HT-29 (cell line): ENCODE data around the gene FAF2. TPM values are rescaled to one million over a fixed set of nuclear protein-coding genes. Genes with fewer than 3 reads are reported as not detected.
A peak's percentile ranks its signal among the peaks of the same experiment; 100 is the strongest.

Source experiments
- DNase-seq: peaks from one replicate; pipeline ENCODE4 v3.0.0-alpha.2; 2015; ENCODE audit warnings: low spot score
- total RNA-seq: library from RNA; depleted of rRNA; stranded (reverse); fragments of >200 nt; shearing (Covaris generic); gene quantifications from 2 replicates; pipeline ENCODE4 v1.2.3, GENCODE V29; 2014

FAF2 gene
- total RNA-seq, 1 experiment from 2014 or later, result 28.7 TPM

DNA sequence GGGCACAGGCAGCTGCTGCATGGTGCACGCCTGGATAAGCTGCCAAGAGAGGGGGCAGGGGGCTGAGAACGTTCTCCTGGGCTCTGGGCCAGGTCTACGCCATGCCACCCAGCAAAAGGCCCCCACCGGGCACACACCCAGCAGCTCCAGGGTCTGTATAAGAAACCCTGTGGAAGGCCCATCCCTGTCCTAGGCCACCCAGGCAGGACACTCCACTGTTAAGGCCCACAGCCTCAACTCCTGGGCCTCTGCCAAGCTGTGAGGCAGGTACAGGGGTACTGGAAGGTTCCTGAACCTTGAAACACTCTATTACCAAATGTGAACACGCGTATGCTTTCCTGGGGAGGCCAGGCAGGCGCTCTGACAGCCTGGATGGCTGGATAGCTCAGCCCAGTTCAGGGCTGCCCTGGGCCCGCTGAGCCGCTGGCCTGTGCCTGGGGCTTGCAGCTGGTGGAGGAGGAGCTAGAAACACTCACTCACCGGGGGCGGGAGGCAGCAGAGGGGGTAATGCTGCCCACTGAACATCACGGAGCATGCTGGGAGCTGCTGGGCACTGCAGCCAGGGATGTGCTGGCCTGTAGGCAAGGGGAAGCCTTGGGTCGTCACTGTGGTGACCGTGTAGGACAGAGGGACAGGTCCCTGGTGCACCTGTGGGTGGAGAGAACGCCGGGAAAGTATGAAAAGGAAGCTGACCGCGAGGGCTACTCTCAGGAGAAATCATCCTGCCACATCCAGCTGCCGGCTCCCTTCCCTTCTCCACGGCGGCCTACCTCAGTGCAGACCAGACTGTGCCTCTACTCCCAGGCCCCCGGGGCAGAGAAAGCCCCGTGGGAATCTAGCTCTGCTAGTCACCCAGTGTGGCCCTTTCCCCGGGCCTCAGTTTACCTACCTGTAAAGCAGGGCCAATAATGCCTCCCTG is 83.1 kb downstream of the FAF2 start:
- DNase-seq, result no peak

DNA sequence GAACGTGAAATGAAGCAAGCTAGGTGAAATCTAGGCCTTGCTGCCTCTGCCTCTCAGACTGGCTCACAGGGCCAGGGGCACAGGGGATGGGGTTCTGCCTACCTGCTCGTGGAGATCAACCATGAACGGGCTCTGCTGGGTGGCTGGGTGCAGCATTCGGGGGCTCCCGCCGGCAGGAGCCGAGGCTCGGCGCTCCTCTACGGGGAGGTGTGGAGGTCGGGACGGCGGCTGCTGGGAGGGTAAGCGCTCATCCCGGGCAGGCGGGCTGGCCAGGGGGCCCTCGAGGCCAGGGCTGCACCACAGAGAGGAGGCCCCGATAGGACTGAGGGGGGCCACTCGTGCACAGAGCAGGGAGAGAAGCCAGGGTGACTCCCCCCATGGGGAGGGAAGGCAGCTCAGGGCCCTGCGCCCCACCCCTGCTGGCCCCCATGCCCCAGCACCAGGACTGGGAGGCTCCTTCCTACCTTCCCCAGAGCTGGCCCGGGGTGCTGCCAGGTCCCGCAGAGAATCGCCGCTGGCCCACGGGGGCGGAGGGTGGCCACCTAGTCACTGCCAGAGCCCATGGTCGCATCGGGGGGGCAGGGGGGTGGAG is 83.8 kb downstream of the FAF2 start:
- no peak for DNase-seq

DNA sequence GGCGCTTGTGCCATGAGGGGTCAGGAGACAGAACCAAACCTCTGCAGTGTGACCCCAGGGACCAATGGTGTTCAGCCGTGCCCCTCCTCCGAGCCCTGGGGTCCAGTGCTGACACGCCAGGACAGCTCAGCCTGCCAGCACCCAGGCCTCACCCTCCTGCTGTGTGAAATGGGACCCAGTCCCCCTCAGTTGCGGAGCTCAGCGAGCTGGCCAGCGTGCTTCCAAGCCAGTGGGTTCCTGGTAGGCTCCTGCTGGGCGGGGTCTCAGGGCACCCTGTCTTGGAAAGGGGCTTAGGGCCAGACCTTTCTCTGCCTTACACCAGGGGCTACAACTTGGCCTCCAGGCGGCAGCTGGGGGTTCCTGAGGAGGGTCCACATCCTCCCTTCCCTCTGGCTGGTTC is 84.6 kb downstream of the FAF2 start:
- no peak for DNase-seq

DNA sequence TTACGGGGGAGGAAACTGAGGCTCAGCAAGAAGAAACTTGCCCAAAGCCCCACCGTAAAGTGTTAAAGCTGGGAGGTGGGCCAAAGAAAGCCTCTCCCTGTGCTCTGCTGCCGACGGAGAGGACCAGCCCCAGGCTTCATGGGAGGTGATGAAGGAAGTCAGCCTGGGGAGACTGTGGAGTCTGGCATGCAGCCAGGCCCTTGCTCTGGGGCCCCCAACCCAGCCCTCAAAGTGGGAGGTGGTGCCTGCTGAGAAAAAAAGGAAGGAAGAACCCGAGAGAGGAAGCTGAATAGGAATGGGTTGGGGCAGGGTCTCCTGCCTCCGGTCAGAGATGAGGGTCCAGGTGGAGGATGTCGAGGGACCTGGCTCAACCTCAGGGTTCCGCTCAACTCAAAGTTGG is 85.2 kb downstream of the FAF2 start:
- DNase-seq, result no peak

GRCh38 chr5:176533894-176534611 is 85.9 kb downstream of the FAF2 start:
- no peak for DNase-seq

GRCh38 chr5:176534640-176535039 is 86.5 kb downstream of the FAF2 start:
- no peak for DNase-seq

DNA sequence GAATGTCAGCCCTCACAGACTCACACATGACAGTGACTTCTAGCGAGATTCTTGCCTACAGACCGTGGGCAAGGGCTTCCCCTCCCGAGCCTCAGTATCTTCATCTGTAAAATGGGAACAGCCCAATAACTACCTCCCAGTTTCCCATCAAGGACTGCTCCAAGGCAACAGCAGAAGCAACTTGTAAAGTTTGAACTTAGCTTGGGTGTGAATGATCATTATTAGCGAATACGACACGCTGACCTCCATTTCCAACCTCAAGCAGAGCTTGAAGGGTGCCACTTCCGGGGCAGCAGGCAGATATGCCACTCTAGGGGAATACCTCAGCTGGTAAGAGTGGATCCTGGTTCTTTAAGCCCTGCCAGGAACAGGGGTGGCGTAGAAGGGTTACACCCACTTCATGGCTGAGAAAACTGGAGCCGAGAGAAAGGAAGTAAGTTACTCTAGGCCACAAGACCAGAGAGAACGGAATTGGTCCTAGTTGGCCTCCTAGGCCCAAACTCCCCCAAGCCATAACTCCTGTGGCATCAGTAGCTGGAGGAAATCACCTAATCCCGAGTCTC is 87.0 kb downstream of the FAF2 start:
- DNase-seq, result peak; percentile 66

- no peak for DNase-seq
Observed at GRCh38 chr5:176535664-176536131, 87.5 kb downstream of the FAF2 start.

DNA sequence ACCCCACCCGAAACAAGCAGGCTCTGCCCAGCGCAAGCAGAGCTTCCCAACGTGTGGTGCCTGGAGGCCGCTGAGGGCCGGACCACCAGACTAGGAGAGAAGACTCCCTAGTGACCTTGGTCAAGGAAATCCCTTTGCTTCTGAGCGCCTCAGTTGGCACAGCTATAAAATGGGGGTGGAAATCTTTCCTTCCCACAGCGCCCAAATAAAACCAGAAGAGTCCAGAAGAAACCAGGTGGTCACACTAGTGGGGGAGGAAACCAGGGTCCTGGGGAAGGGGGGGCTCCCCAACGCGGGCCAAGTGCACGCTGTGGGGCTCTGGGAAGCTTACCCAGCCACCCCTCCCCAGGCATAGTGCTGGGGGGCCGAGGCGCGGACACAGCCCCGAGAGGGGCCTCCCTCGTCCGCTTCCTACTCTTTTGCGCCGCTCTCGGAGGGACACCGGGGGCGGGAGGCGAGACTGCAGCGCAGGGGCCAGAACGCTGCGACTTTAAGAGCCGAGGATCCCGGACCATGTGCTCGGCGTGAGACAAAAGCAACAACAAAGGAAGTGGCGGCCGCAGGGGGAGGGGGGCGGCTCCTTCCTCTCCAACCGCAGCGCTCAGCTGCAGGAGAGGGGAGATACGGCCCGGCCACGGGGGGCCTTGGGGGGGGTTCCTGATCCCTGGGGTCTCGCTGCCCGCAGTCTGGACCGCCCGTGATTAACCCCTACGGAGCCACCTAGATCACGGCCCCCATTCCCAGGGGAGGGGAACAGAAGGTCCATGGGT is 88.1 kb downstream of the FAF2 start:
- DNase-seq, result peak; percentile 69

- DNase-seq, result peak; percentile 97
Observed at GRCh38 chr5:176536902-176537553, 88.8 kb downstream of the FAF2 start, which contains the start of gene RNF44. Gene RNF44 (minus strand): TSS chr5:176537402. CDS start chr5:176532472, 4,930 bp downstream.

GRCh38 chr5:176537554-176538229 is 89.5 kb downstream of the FAF2 start:
- DNase-seq, result peak; percentile 98

DNA sequence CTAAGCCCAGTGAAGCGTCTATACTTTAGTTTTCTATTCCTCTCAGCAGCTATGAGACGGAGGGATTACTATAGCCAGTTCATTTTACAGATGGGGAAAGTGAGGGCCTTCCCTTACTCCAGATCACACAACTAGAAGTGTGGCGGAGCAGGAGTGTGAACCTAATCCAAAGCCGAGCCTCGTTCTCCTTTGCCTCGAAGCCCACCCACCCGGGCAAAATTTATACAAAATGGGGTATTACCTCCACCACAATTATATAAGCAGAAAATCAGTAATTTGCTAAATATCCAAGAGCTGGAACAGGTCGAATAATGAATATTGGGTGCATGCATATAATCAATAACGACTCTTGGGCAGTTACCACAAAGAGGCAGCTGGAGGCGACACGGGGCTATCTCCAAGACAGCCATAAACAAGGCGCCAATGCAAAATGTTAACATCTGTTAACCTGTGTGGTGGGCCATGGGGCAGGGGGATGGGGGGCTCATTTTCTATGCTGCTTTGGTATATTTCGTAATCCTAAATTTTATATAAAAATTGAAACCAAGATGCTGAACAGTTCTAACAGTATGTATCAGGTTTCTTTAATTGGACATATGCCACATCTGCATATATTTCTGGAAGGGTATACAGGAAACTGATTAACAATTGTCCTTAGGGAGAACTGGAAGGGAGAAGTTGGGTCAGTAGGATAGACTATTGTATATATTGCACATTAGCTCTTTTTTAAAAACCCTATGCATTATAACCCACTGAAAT is 90.2 kb downstream of the FAF2 start:
- DNase-seq, result no peak

DNA sequence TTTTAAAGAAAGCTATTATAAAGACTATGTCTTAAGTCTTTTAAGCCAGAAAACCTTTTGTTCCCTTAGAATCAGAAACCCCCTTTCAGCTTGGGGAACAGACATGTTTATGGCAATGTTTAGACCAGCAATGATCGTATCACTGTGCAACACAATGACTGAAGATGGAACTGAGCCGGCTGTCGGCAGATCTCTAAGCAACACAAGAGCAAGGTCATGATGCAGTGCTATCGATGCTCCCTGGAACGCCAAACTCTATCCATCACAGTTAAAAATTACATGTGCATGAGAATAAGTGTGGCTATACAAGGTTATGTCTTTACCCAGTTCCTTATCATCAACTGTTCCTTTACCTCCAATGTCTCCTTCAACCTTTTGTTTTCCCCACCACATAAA is 90.8 kb downstream of the FAF2 start:
- DNase-seq, result no peak

GRCh38 chr5:176540476-176540899 is 92.3 kb downstream of the FAF2 start:
- no peak for DNase-seq

- DNase-seq, result no peak
Observed at GRCh38 chr5:176540956-176541337, 92.8 kb downstream of the FAF2 start.

DNA sequence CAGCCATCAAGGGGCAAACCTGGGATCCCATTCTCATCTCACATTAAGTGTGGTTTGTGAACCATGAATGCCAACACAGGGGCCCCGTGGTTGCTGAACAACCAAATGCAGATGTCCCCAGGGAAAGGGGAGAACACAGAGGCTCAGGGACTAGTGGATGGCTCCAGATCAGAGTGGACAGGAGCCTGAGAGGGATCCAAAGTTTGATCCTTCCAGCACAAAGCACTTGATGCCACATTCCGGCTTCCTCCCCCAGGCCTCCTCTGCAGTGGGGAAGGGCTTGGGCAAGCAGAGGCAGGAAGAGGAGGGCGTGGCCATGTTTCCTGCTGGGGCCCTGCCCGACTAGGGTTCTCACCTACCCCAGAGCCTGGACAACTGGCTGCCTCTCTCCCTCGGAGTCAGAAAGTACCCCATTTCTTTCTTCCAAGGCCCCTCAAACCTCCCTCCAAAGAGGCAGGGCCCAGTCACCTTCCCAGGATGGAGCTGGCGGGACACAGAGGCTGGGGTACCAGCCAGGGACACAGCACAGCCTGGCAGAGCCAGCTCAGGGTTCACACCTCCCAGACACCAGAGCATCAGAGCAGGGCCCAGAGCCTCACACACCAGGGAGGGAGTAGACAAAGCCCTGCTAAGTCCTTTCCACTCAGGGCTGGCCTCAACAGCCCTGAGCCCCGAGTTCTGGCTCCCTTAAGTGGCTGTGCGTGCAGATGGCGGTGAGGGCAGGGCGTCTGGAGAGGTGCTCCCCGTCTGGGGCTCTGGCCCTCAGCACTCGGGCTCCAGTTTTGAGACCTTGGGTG is 93.4 kb downstream of the FAF2 start:
- DNase-seq, result peak; percentile 28

GRCh38 chr5:176542135-176542595 is 94.0 kb downstream of the FAF2 start:
- no peak for DNase-seq
